Suppressor macrophage treated with lipopolysaccharide for 1 hour (primary cell): Measurements from ENCODE around the gene RPUSD4.

Source experiments
- DNase-seq, 3 donors: peaks; one replicate each; pipeline ENCODE4 v3.0.0-alpha.2; 2020 to 2022

The RPUSD4 gene

GRCh38 chr11:126210871-126211235 lies 597 bp downstream of the RPUSD4 start:
- no peak for DNase-seq

DNA sequence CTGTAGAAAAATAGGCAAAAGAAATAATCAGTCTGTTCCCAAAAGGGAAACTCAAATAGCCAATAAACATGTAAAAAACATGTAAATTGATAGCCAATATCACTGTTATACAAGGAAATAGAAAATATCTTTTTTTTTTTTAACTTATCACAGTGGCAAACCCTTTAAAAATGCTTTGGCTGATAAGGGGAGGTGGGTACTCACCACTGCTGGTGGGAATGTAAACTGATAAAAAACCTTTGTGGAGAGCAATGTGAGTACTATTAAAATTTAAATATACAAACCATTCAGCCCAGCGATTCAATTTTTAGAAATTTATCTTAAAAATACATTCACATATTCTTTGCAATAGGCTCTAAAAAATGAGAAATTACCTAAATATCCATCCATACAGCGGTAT lies 3.6 kb downstream of the RPUSD4 start:
- DNase-seq = no peak

- DNase-seq = no peak
These were observed 6.1 kb downstream of the RPUSD4 start for GRCh38 chr11:126205359-126205758.

GRCh38 chr11:126202646-126203359 lies 8.6 kb downstream of the RPUSD4 start:
- no peak for DNase-seq

- no peak for DNase-seq
These were observed 12.8 kb downstream of the RPUSD4 start for GRCh38 chr11:126198648-126199047.

GRCh38 chr11:126197277-126197939 lies 14.0 kb downstream of the RPUSD4 start:
- DNase-seq = no peak

- no peak for DNase-seq
These were observed 16.3 kb downstream of the RPUSD4 start for GRCh38 chr11:126195119-126195518.

DNA sequence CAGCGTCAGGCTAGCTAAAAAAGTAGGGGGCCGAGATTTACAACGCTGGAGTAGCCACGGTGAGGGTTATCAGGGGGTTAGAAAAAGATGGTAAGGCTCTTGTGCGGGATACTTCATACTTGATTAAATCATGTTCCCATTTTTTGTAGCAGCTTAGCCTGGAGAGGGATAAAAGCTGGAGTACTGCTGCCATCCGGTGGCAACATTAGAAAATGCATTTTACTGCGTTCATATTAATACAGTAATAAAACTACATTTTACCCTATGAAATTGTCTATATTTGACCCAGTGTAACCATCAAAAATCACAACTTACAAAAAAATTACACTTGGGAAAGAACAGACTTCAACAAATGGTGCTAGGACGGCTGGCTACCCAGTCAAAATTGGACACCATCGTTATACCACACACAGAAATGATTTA lies 17.3 kb downstream of the RPUSD4 start:
- peak; percentile 68 to 75 (median 71) for DNase-seq

DNA sequence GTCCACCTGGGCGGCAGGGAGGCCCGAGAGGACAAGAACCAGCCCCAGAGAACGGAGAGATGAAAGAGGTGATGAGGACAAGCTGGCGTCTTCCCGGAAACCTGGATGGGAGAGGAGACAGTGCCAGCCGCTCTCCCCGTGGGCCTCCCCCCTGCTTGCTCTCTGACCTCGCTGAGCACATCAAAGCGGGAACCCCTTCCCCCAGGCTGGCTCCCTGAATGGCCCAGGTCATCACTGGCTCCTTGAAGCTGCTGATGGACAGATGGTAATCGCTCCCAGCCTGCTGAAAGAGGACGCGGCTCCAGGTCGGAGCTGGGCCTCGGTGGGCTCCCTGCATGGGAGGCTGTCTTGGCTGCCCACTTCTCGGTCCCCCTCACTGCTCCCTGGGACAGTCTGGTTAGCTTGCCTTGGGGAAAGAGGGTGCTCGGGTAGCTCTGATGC lies 18.4 kb downstream of the RPUSD4 start:
- no peak for DNase-seq

- no peak for DNase-seq
These were observed 19.1 kb downstream of the RPUSD4 start for GRCh38 chr11:126192361-126192760.

- DNase-seq = no peak
These were observed 19.9 kb downstream of the RPUSD4 start for GRCh38 chr11:126191379-126192073.

GRCh38 chr11:126190792-126191191 lies 20.7 kb downstream of the RPUSD4 start:
- DNase-seq = no peak

DNA sequence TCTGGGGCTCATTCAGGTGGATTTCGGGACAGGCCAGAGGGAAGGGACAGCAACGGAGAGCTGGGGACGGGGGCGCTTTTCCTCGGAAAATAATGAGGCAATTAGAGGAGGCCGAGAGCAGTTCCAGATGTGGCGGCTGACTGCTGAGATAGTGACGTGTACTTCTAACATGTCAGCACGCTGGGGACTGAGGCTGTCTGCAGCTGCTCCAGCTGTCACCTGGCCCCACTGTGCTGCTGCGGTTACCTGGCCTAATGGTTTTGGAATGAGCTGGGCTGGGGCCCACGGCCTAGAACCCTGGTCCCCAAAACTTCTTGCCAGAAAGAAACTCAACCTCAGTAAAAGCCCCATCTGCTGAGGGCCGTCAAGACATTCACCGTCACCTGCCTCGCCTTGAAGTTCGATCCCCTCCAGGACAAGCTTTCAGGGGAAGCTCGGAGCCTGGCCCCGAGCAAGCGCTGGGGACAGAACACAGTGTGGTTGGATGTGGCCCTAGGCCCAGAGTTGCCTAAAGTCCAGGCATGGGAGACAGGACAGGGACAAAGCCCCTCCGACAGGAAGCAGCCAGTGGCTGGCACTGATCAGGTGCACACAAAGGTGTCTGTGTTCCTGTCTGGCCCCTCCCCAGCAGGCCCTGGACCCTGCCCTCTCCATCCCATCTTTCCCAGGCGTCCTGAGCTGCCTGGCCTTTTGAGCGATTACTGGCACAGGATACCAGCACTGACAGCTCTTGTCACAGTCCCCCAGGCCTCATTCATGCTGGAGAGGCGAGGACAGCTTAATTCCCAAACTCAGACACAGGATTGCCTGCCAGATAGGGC lies 22.1 kb downstream of the RPUSD4 start:
- no peak for DNase-seq

GRCh38 chr11:126188332-126189108 lies 22.9 kb downstream of the RPUSD4 start:
- DNase-seq = no peak

DNA sequence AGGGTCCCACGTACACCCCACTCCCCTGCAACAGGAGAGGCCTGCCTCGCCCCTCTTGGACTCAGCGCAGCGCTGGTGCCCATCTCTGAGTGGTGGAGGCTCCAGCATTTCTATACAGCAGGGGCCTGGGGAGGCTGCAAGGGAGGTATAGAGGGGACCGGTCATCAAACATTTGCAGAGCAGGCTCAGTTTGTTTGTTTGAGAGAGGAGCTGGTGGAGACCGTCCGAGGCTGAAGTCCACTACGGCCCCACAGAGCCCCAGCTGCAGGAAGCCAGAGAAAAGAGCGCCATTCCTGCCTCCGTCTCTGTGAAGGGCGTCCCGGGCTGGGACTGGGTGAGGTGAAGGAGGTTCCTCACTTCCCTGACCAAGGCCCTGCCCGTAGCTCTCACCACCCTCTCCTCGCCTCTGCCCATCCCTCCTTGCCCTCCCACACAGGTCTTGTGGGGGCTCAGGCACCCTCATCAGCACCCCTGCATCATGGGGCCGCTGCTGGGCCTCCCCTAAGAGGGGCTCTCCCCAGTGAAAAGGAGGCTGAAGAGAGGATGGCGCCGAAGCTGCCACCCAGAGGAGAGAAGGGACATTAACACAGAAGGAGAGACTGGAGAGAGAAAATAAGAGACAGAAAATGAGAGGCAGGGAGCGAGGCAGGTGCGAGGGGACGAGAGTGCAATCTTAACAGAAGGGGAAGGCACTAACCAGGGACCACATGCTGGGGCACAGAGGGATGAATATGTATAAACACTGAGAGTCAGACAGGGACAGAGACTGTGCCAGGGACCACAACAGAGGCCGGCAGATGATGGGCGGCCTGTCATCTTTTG lies 24.5 kb downstream of the RPUSD4 start:
- no peak for DNase-seq

GRCh38 chr11:126186025-126186698 lies 25.3 kb downstream of the RPUSD4 start:
- no peak for DNase-seq

DNA sequence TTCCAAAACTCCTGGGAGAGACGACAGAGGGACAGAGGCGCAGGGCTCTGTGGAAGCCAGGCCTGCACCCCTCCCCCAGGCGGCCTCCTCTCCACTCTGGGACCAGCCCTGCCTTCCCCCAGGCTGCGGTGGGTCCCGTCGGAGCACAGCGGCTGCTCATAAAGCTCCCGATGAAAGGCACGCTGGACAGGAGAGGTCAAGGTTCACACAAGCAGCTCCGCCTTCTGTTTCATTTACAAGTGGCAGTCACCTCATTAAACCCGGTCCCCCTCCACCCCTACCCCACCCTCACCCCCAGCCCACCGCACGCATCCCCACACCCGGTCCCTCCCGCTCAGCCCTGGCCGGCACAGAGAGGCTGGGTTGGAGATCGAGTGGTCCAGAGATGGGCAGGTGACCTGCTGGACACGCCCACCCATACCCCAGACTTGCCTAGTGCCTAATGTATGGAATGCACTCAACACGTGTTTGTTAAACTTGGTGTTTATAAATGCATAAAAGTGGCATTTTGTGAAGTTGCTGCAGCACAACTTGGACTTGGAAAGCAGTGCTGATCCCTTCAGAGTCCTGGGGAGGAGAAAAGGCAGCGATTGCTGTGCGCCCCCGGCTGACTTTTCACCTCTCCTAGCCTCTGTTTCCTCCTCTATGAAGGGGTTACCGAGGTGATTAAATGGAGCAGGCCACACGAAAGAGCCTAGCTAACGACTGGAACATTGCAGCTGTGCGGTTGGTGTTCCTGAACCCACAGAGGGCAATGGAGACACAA lies 26.0 kb downstream of the RPUSD4 start:
- no peak for DNase-seq

GRCh38 chr11:126182787-126183445 lies 28.5 kb downstream of the RPUSD4 start:
- DNase-seq = no peak
